ENCODE results near the gene SH3GLB1. TPM values are rescaled to one million over a fixed set of nuclear protein-coding genes. Genes with fewer than 3 reads are reported as not detected.

Gene SH3GLB1
- total and polyA plus RNA-seq, 10 of the 15 experiments (the other 5 are each of a cell fraction or from before 2014, with no cell fraction given), result 18.0 to 59.0 (median 36.5) TPM

- no peak for TF ChIP-seq MYC (IDR thresholded peaks at IDR 0.05; ENCODE audit: insufficient read depth, insufficient read length, insufficient replicate concordance, low read length, severe bottlenecking)
- peak; percentile 26; the same call in 1 of the 2 replicates for TF ChIP-seq ZBTB40 (IDR thresholded peaks at IDR 0.05; ENCODE audit: borderline replicate concordance)
- no peak for TF ChIP-seq SIX5 (IDR thresholded peaks at IDR 0.05; ENCODE audit: low read depth, low read length, severe bottlenecking)
- no peak for TF ChIP-seq ZNF274 (IDR thresholded peaks at IDR 0.05; ENCODE audit: insufficient read depth, insufficient read length)
- no peak for TF ChIP-seq ATF3 (IDR thresholded peaks at IDR 0.05; ENCODE audit: borderline replicate concordance, extremely low read depth, low read depth, low read length)
- no peak for TF ChIP-seq GABPA (IDR thresholded peaks at IDR 0.05; ENCODE audit: low read depth)
- no peak; the same call in 1 of the 2 replicates for TF ChIP-seq SIN3A (IDR thresholded peaks at IDR 0.05; ENCODE audit: low read depth, low read length)
- TF ChIP-seq BCL3 (IDR thresholded peaks at IDR 0.05; ENCODE audit: borderline replicate concordance, insufficient read depth, low read depth, low read length, poor library complexity, severe bottlenecking), result no peak
- 0 out of 2 replicates have a peak, but pooled peaks have one; percentile 12 for TF ChIP-seq ASH2L (IDR thresholded peaks at IDR 0.05; ENCODE audit: borderline replicate concordance, low read depth)
- no peak for TF ChIP-seq PBX3 (IDR thresholded peaks at IDR 0.05; ENCODE audit: insufficient replicate concordance, low read depth, low read length)
- TF ChIP-seq SREBF2 (IDR thresholded peaks at IDR 0.05; ENCODE audit: low read length), result no peak
- TF ChIP-seq IKZF1 (conservative IDR thresholded peaks at IDR 0.05), result no peak
- TF ChIP-seq MTA2 (IDR thresholded peaks at IDR 0.05; ENCODE audit: low read depth), result peak; percentile 18; the same call in 1 of the 2 replicates
- no peak for TF ChIP-seq CEBPB (IDR thresholded peaks at IDR 0.05; ENCODE audit: borderline replicate concordance in 1 of 2, low read depth in 2 of 2, low read length in 2 of 2)
- TF ChIP-seq SKIL (IDR thresholded peaks at IDR 0.05; ENCODE audit: low read depth, poor library complexity, severe bottlenecking), result no peak
- TF ChIP-seq CTCF (IDR thresholded peaks at IDR 0.05 in 2 of 3, conservative IDR thresholded peaks at IDR 0.05 in 1 of 3; ENCODE audit: control insufficient read depth in 2 of 3, extremely low read depth in 1 of 3, insufficient read depth in 1 of 3, low read depth in 3 of 3, low read length in 3 of 3), result no peak
Observed at GRCh38 chr1:86703696-86704457, 499 bp upstream of the SH3GLB1 start (continued).
